Mucosa of gallbladder (tissue), 1 donor: ENCODE data around the gene IER3IP1. TPM values are rescaled to one million over a fixed set of nuclear protein-coding genes. Genes with fewer than 3 reads are reported as not detected.
"Not testable (repeated sequence)": the region's sequence is repeated elsewhere in the genome, so short reads cannot be mapped to it uniquely, and the experiment has no call there.

Source experiments
- DNase-seq: peaks from one replicate; pipeline ENCODE4 v3.0.0-alpha.2; 2020; ENCODE audit warnings: low spot score
- total RNA-seq: library from RNA; stranded (reverse); gene quantifications from one replicate; pipeline ENCODE4 v1.2.1, GENCODE V29; 2021
- donor health status: DM: no; HTN: no; CAD: no.

Gene IER3IP1
- total RNA-seq = 11.3 TPM

GRCh38 chr18:47175898-47176575 is at the start of gene IER3IP1:
Gene IER3IP1, minus strand, starts transcription at chr18:47176364. Its CDS starts 87 bp downstream, at chr18:47176277.
- DNase-seq = peak; percentile 93

- no peak for DNase-seq
Measured at GRCh38 chr18:47215554-47216138, 39.5 kb upstream of the IER3IP1 start.

- no peak for DNase-seq
Measured at GRCh38 chr18:47209171-47209570, 33.0 kb upstream of the IER3IP1 start.

- no peak for DNase-seq
Measured at GRCh38 chr18:47206945-47207637, 30.9 kb upstream of the IER3IP1 start.

GRCh38 chr18:47204908-47205522 is 28.9 kb upstream of the IER3IP1 start:
- DNase-seq = no peak

- no peak for DNase-seq
Measured at GRCh38 chr18:47203626-47204464, 27.7 kb upstream of the IER3IP1 start.

- DNase-seq = not testable (repeated sequence)
Measured at GRCh38 chr18:47195961-47196360, 19.8 kb upstream of the IER3IP1 start.

GRCh38 chr18:47191961-47192360 is 15.8 kb upstream of the IER3IP1 start:
- DNase-seq = no peak

GRCh38 chr18:47187721-47188120 is 11.6 kb upstream of the IER3IP1 start:
- DNase-seq = no peak

- DNase-seq = no peak
Measured at GRCh38 chr18:47184419-47185050, 8.4 kb upstream of the IER3IP1 start.

- not testable (repeated sequence) for DNase-seq
Measured at GRCh38 chr18:47182156-47182555, 6.0 kb upstream of the IER3IP1 start.

GRCh38 chr18:47180765-47181164 is 4.6 kb upstream of the IER3IP1 start:
- no peak for DNase-seq

GRCh38 chr18:47179520-47179919 is 3.4 kb upstream of the IER3IP1 start:
- no peak for DNase-seq

GRCh38 chr18:47175283-47175897 is 774 bp downstream of the IER3IP1 start:
- DNase-seq = no peak

GRCh38 chr18:47174545-47175116 is 1.5 kb downstream of the IER3IP1 start:
- peak; percentile 13 for DNase-seq

- no peak for DNase-seq
Measured at GRCh38 chr18:47172476-47172875, 3.7 kb downstream of the IER3IP1 start.

- no peak for DNase-seq
Measured at GRCh38 chr18:47168913-47169312, 7.3 kb downstream of the IER3IP1 start.

GRCh38 chr18:47168509-47168908 is 7.7 kb downstream of the IER3IP1 start:
- DNase-seq = no peak

- no peak for DNase-seq
Measured at GRCh38 chr18:47166294-47166693, 9.9 kb downstream of the IER3IP1 start.

GRCh38 chr18:47163241-47163640 is 12.9 kb downstream of the IER3IP1 start:
- DNase-seq = no peak
